Measurements from ENCODE around the gene SPATS2. TPM values are rescaled to one million over a fixed set of nuclear protein-coding genes. Genes with fewer than 3 reads are reported as not detected.

The SPATS2 gene
- total RNA-seq, 2 experiments from 2014 or later, result 10.6 to 18.8 TPM

GRCh38 chr12:49567302-49567610, 200.0 kb downstream of the SPATS2 start:
- Mint-ChIP-seq H3K27ac (peak overlapping the region; percentile 95), H3K36me3 (ENCODE audit: low read depth) (peaks cover 12% of the 10 kb centered on the region), H3K4me3 (peak overlapping the region; percentile 90), H3K9me3 (ENCODE audit: low read depth) (no peaks in the 10 kb centered on the region), H3K27me3 (no peaks in the 10 kb centered on the region), H3K4me1 (peaks cover 37% of the 10 kb centered on the region)
- ATAC-seq (peak; percentile 31), DNase-seq (no peak)
- ChIA-PET POLR2A (interaction anchor here (0.7 to 1.2 kb wide), 3 partner anchors 19 to 284 kb away, joined by 4 to 5 read pairs (median 5); no protein-coding TSS in a partner anchor), CTCF (interaction anchor here (0.6 to 1.7 kb wide), 7 partner anchors 13 to 553 kb away, joined by 3 to 8 read pairs (median 4); partner anchors contain the start of gene PRPF40B)
- intact Hi-C loops (cut with DNase I, micrococcal nuclease), result loop anchor here (1.0 to 10.0 kb wide), 6 partner anchors 200 to 549 kb away; partner anchors contain the start of genes BCDIN3D (in 1 of the 2), PRKAG1 (in 1 of the 2), RACGAP1 (in 1 of the 2) and SPATS2 (in 1 of the 2)

- no peaks in the 10 kb centered on the region for H3K27me3 Mint-ChIP-seq
- H3K9me3 Mint-ChIP-seq (ENCODE audit: low read depth), result no peaks in the 10 kb centered on the region
- H3K36me3 Mint-ChIP-seq (ENCODE audit: low read depth), result peaks cover 10% of the 10 kb centered on the region
- DNase-seq, result peak; percentile 93
- intact Hi-C loops (cut with DNase I, micrococcal nuclease), result loop anchor here (1.0 to 10.0 kb wide), 16 partner anchors 55 to 599 kb away; partner anchors contain the start of genes PRPF40B (in 2 of the 2), SPATS2 (in 2 of the 2), BCDIN3D (in 1 of the 2) and CERS5 (in 1 of the 2)
- H3K4me3 Mint-ChIP-seq, result peak within 1 kb of the TSS; percentile 90
- CTCF ChIA-PET, result interaction anchor here (0.6 to 1.7 kb wide), 8 partner anchors 13 to 378 kb away, joined by 3 to 8 read pairs (median 4); partner anchors contain the start of gene PRPF40B
- POLR2A ChIA-PET, result interaction anchor here (0.6 to 1.2 kb wide), 2 partner anchors 19 to 133 kb away, joined by 3 to 5 read pairs; no protein-coding TSS in a partner anchor
- ATAC-seq, result peak; percentile 88
- peaks cover 37% of the 10 kb centered on the region for H3K4me1 Mint-ChIP-seq
- peak within 1 kb of the TSS; percentile 95 for H3K27ac Mint-ChIP-seq
Measured at GRCh38 chr12:49567611-49568441, 200.6 kb downstream of the SPATS2 start, which contains the start of gene MCRS1. Gene MCRS1, minus strand, starts transcription at chr12:49568142. Its CDS starts 1,411 bp downstream, at chr12:49566731.

- intact Hi-C loops (cut with DNase I, micrococcal nuclease), result loop anchor here (1.0 to 10.0 kb wide), 13 partner anchors 54 to 599 kb away; partner anchors contain the start of genes PRPF40B (in 2 of the 2), SPATS2 (in 2 of the 2), BCDIN3D (in 1 of the 2) and CERS5 (in 1 of the 2)
- peak; percentile 37 for ATAC-seq
- H3K27me3 Mint-ChIP-seq, result no peaks in the 10 kb centered on the region
- POLR2A ChIA-PET, result no interaction called here
- H3K4me1 Mint-ChIP-seq, result peaks cover 37% of the 10 kb centered on the region
- CTCF ChIA-PET, result interaction anchor here (0.6 to 1.4 kb wide), 5 partner anchors 12 to 499 kb away, joined by 3 to 4 read pairs (median 3); partner anchors contain the start of gene RHEBL1
- peaks cover 9% of the 10 kb centered on the region for H3K36me3 Mint-ChIP-seq (ENCODE audit: low read depth)
- H3K9me3 Mint-ChIP-seq (ENCODE audit: low read depth), result no peaks in the 10 kb centered on the region
- H3K27ac Mint-ChIP-seq, result peak overlapping the region; percentile 95
- H3K4me3 Mint-ChIP-seq, result peak overlapping the region; percentile 90
- no peak for DNase-seq
Measured at GRCh38 chr12:49568442-49569162, 201.3 kb downstream of the SPATS2 start.

Other genes with a start within 250 kb of the SPATS2 start
- 1,000 to 10,000 TPM; 2,393 to 2,425 TPM for gene TUBA1B, start 236.1 kb upstream of the SPATS2 start, total RNA-seq
- 10 to 100 TPM; 75.7 to 98.5 TPM for gene TUBA1A, start 178.4 kb upstream of the SPATS2 start, total RNA-seq
- 100 to 1,000 TPM; 276 to 338 TPM for gene TUBA1C, start 102.4 kb upstream of the SPATS2 start, total RNA-seq
- not detected for gene PRPH, start 72.3 kb upstream of the SPATS2 start, total RNA-seq
- gene TROAP, start 44.2 kb upstream of the SPATS2 start, total RNA-seq, result 10 to 100 TPM; 64.5 to 84.3 TPM
- gene C1QL4, start 30.3 kb upstream of the SPATS2 start, total RNA-seq, result not detected
- gene DNAJC22, start 20.6 kb upstream of the SPATS2 start, total RNA-seq, result under 1 TPM in 1 of 2 experiments, not detected in 1; 0.05 TPM
- gene KCNH3, start 171.6 kb downstream of the SPATS2 start, total RNA-seq, result 1 to 10 TPM; 2.4 to 3.3 TPM
- gene MCRS1, start 200.7 kb downstream of the SPATS2 start, total RNA-seq, result 10 to 100 TPM; 48.2 to 58.2 TPM
- gene FAM186B, start 238.2 kb downstream of the SPATS2 start, total RNA-seq, result under 1 TPM; 0.05 to 0.07 TPM